NCI-H1417 (cell line): ENCODE measurements around the gene SHOX.
"Not testable (repeated sequence)": the region's sequence is repeated elsewhere in the genome, so short reads cannot be mapped to it uniquely, and the experiment has no call there.

ENCODE experiments used
- DNase-seq, 3 experiments: peaks; one replicate each; lab custom pipeline; 2025; lab: John Stamatoyannopoulos, UW

SHOX gene

GRCh38 chrX:637660-638481, 7.3 kb downstream of the SHOX start:
- DNase-seq = no peak

GRCh38 chrX:638482-639131, 8.0 kb downstream of the SHOX start:
- DNase-seq = no peak

- DNase-seq = no peak
Measured at GRCh38 chrX:639151-639550, 8.6 kb downstream of the SHOX start.

GRCh38 chrX:640641-641040, 10.1 kb downstream of the SHOX start:
- no peak for DNase-seq

GRCh38 chrX:641671-642435, 11.3 kb downstream of the SHOX start:
- DNase-seq = no peak

- no peak for DNase-seq
Measured at GRCh38 chrX:642436-643240, 12.0 kb downstream of the SHOX start.

- DNase-seq = no peak
Measured at GRCh38 chrX:643241-643595, 12.6 kb downstream of the SHOX start.

- DNase-seq = no peak
Measured at GRCh38 chrX:643911-644303, 13.3 kb downstream of the SHOX start.

GRCh38 chrX:644304-645281, 14.0 kb downstream of the SHOX start:
- no peak for DNase-seq

GRCh38 chrX:646228-646495, 15.6 kb downstream of the SHOX start:
- DNase-seq = no peak

- DNase-seq = no peak
Measured at GRCh38 chrX:646796-647195, 16.2 kb downstream of the SHOX start.

- DNase-seq = no peak
Measured at GRCh38 chrX:649166-649565, 18.6 kb downstream of the SHOX start.

- no peak for DNase-seq
Measured at GRCh38 chrX:650324-650723, 19.7 kb downstream of the SHOX start.

- DNase-seq = no peak
Measured at GRCh38 chrX:650811-651210, 20.2 kb downstream of the SHOX start.

GRCh38 chrX:651922-652321, 21.3 kb downstream of the SHOX start:
- DNase-seq = not testable (repeated sequence)

GRCh38 chrX:652341-652741, 21.8 kb downstream of the SHOX start:
- DNase-seq = no peak

GRCh38 chrX:653306-653705, 22.7 kb downstream of the SHOX start:
- DNase-seq = no peak

GRCh38 chrX:661154-661553, 30.6 kb downstream of the SHOX start:
- no peak for DNase-seq

GRCh38 chrX:662126-662525, 31.5 kb downstream of the SHOX start:
- DNase-seq = no peak

- DNase-seq = no peak
Measured at GRCh38 chrX:663841-664240, 33.2 kb downstream of the SHOX start.
